GM19238 (cell line): ENCODE data around the gene GNA12.

Experiments used
- DNase-seq: peaks from one replicate; pipeline ENCODE4 v3.0.0; 2011; ENCODE audit warnings: low spot score; ENCODE audit not compliant: insufficient read length

The GNA12 gene

GRCh38 chr7:2844153-2845033 is at the start of gene GNA12:
Gene GNA12 (minus strand): TSS chr7:2844308. CDS start chr7:2844161, 147 bp downstream.
- DNase-seq, result peak; percentile 98

- DNase-seq, result no peak
Measured at GRCh38 chr7:2893411-2893861, 49.3 kb upstream of the GNA12 start.

- DNase-seq, result no peak
Measured at GRCh38 chr7:2892549-2892948, 48.4 kb upstream of the GNA12 start.

GRCh38 chr7:2887816-2888215 is 43.7 kb upstream of the GNA12 start:
- no peak for DNase-seq

- peak; percentile 68 for DNase-seq
Measured at GRCh38 chr7:2886900-2887299, 42.8 kb upstream of the GNA12 start.

GRCh38 chr7:2886391-2886790 is 42.3 kb upstream of the GNA12 start:
- DNase-seq, result no peak

- DNase-seq, result no peak
Measured at GRCh38 chr7:2884161-2884560, 40.1 kb upstream of the GNA12 start.

GRCh38 chr7:2883101-2883500 is 39.0 kb upstream of the GNA12 start:
- no peak for DNase-seq

- no peak for DNase-seq
Measured at GRCh38 chr7:2882111-2882510, 38.0 kb upstream of the GNA12 start.

- DNase-seq, result no peak
Measured at GRCh38 chr7:2880874-2881533, 36.9 kb upstream of the GNA12 start.

- DNase-seq, result no peak
Measured at GRCh38 chr7:2880051-2880450, 35.9 kb upstream of the GNA12 start.

GRCh38 chr7:2879354-2879753 is 35.2 kb upstream of the GNA12 start:
- DNase-seq, result no peak

GRCh38 chr7:2878306-2878705 is 34.2 kb upstream of the GNA12 start:
- DNase-seq, result no peak

GRCh38 chr7:2876031-2876731 is 32.1 kb upstream of the GNA12 start:
- no peak for DNase-seq

GRCh38 chr7:2873686-2874551 is 29.8 kb upstream of the GNA12 start:
- DNase-seq, result no peak

- DNase-seq, result no peak
Measured at GRCh38 chr7:2873146-2873545, 29.0 kb upstream of the GNA12 start.

GRCh38 chr7:2872296-2872874 is 28.3 kb upstream of the GNA12 start:
- DNase-seq, result no peak

- DNase-seq, result no peak
Measured at GRCh38 chr7:2870471-2870931, 26.4 kb upstream of the GNA12 start.

GRCh38 chr7:2869981-2870380 is 25.9 kb upstream of the GNA12 start:
- no peak for DNase-seq

GRCh38 chr7:2866601-2867000 is 22.5 kb upstream of the GNA12 start:
- DNase-seq, result no peak
